GM12875 (cell line): Measurements from ENCODE around the gene AXIN1.
A peak's percentile ranks its signal among the peaks of the same experiment; 100 is the strongest.

Source experiments
- H3K4me3 ChIP-seq: one replicate; pipeline ENCODE4 v1.5.1; 2011; ENCODE audit warnings: low read depth, low read length, control low read depth
- TF ChIP-seq, protein P1 (sequence below): IDR thresholded peaks from 2 replicates; pipeline ENCODE4 v1.5.1; 2011; ENCODE audit warnings: low read depth, mild to moderate bottlenecking, control low read depth, inconsistent platforms, low read length, moderate library complexity, borderline replicate concordance; ENCODE audit not compliant: insufficient read depth

The AXIN1 gene

DNA sequence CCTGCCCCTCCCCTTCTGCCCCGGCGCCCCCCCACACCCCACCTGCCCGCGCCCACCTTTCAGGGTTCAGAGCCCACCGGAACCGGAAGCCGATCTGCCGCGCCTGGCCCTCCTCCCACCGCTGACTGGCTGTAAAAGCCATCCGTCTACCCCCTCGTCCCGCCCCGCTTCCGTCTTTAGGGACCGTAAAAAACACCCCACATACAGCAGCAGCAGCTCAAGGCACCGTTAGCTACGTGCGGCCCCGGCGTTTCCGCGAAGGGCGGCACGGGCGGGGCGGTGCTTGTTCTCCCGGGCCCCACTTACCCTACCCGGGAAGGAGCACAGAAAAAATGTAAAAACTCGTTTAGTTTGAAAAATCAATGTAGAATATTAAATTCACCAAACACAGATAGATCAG is 17.9 kb upstream of the AXIN1 start, which contains the start of gene MRPL28:
Gene MRPL28 (minus strand): TSS at position 96 of the 400 bp plus-strand sequence. CDS start 320 bp downstream, outside the sequence.
- H3K4me3 ChIP-seq: peak within 1 kb of the TSS; percentile 45
- TF ChIP-seq, protein P1, sequence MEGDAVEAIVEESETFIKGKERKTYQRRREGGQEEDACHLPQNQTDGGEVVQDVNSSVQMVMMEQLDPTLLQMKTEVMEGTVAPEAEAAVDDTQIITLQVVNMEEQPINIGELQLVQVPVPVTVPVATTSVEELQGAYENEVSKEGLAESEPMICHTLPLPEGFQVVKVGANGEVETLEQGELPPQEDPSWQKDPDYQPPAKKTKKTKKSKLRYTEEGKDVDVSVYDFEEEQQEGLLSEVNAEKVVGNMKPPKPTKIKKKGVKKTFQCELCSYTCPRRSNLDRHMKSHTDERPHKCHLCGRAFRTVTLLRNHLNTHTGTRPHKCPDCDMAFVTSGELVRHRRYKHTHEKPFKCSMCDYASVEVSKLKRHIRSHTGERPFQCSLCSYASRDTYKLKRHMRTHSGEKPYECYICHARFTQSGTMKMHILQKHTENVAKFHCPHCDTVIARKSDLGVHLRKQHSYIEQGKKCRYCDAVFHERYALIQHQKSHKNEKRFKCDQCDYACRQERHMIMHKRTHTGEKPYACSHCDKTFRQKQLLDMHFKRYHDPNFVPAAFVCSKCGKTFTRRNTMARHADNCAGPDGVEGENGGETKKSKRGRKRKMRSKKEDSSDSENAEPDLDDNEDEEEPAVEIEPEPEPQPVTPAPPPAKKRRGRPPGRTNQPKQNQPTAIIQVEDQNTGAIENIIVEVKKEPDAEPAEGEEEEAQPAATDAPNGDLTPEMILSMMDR: no peak

DNA sequence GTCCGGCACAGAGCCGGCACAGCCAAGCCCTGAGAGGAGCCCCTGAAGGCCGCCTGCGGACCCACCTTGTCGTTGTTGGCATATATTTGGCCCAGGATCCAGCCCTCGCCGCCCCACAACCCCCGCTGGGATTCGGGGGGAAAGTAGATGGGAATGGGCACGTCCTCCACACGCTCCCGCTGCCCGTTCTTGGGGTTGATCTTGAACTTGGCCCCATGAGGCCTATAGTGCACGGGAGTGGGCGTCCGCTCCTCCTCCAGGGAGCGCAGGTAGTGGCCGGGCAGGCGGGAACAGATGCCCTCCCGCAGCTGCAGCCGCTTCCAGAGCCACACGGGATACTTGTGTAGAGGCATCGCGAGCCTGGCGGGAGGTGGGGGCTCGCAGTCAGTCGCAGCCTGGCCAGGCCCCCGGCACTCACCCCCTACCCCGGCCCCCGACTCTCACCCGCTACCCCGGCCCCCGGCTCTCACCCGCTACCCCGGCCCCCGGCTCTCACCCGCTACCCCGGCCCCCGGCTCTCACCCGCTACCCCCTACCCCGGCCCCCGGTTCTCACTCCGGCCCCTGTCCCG is 17.4 kb upstream of the AXIN1 start:
- H3K4me3 ChIP-seq: peak overlapping the region; percentile 45
- TF ChIP-seq, protein P1: no peak

DNA sequence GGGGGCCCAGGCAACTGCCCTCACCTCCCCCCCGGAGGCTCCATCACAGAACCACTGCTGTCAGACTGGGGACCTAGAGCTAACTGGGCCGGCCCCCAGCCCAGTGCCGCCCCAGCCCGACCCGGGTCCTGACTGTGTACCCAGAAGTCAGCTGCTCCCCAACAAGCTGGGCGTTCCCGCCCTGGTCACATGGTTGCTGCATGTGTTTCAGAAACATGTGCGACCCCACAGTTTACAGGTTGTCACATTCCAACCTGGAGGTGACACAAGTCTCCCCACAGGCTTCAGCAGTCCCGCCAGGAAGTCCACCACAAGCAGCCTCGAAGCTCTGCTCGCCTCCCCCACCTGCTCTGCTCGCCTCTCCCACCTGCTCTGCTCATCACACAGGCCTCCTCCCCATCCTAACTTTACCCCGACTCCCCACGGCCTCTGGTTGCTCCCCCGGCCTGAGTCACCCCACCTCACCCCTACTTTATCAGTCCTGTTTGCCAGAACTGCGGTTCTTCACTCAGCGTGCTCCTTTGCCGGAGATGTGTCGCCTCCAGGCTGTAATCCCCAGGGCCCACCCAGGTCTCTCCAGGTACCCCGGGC is 16.8 kb upstream of the AXIN1 start:
- peak overlapping the region; percentile 45 for H3K4me3 ChIP-seq
- TF ChIP-seq, protein P1: no peak

DNA sequence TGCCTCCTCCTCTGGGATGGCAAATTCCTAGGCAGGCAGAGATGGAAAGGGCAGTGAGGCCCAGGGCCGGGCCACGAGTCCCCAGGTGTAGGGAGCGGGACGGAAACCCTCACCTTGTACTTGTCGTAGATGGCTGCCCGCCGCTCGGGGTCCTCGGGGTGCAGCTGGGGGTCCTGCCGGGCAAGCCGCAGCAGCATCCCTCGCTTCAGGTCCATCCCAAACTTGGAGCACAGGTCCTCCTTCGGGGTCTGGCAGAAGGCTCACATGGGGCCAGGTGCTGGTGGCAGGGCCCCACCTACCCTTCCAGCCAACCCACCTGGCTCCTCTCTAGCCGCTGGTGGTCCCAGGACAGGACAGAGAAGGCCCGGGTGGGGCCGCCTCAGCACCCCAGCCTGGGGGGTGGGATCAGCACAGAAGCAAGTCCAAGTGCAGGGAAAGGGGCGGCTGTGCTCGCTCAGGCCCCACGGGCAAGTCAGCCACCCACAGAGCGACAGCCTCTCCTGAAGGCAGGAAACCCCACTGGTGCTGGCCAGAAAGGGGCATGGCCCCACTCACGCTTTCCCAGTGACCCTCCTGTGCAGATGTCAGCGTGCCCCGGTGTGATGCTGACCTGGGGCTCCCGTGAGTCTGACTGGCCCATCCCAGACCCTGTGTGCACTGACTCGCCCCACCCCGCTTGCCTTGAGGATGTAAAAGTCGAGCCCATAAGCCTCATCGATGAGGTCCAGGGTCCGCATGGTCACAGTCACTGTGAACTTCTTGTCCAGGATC is 16.1 kb upstream of the AXIN1 start:
- no peak overlapping the region for H3K4me3 ChIP-seq
- TF ChIP-seq, protein P1: no peak

DNA sequence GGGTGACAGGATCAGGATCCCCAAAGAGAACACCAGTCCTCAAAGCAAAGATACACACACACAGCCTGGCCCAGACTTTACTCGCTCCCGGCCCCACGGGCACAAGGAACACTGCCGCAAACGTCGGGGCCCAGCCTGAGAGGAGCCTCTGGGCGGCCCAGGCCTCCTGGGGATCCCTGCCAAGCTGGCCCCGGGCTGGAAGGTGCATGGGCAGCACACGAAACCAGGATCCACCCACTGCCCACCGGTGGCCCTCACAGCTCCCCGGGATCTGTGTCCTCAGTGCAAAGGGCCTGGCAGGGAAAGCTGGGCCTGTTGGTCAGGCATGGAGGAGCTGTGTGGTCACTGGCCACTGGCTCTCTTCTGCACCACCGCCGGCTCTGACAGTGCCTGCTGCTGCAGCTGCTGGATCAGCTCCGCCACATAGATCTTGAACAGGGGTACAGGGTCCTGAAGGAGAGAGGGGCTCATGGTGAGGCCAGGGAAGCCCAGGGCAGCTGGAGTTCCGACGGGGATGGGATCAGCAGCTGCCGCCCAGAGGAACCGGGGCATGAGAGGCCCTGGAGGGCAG is 14.9 kb upstream of the AXIN1 start:
- TF ChIP-seq, protein P1: no peak
- no peak overlapping the region for H3K4me3 ChIP-seq

DNA sequence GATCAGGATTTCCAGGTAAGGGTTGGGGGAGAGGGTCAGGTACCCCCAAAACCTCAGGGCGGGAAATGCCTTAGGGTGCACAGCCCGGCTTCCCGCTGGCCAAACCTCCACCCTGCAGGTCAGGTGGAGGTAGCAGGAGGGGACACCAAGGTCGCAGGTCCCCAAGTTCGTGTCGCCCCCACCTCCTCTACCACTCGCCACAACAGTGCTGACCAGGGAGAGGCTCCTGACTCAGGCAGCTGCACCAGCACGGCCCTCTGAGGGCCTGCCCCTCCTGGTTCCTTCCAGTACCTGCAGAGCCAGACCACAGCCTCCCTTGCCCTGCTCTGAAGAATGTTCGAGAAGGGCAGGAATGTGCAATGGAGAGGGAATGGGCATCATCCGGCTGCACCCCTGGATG is 14.0 kb upstream of the AXIN1 start:
- TF ChIP-seq, protein P1: no peak

More for the DNA sequence above, 14.0 kb upstream of the AXIN1 start:
- no peak overlapping the region for H3K4me3 ChIP-seq
